GM12801 (cell line): ENCODE measurements around the gene NBAS.

ENCODE experiments used
- TF ChIP-seq, protein P1 (sequence below): IDR thresholded peaks from one replicate; pipeline ENCODE4 v1.5.1; 2011; ENCODE audit warnings: control low read depth; ENCODE audit not compliant: insufficient read length; ENCODE audit errors: extremely low read depth

Gene NBAS

DNA sequence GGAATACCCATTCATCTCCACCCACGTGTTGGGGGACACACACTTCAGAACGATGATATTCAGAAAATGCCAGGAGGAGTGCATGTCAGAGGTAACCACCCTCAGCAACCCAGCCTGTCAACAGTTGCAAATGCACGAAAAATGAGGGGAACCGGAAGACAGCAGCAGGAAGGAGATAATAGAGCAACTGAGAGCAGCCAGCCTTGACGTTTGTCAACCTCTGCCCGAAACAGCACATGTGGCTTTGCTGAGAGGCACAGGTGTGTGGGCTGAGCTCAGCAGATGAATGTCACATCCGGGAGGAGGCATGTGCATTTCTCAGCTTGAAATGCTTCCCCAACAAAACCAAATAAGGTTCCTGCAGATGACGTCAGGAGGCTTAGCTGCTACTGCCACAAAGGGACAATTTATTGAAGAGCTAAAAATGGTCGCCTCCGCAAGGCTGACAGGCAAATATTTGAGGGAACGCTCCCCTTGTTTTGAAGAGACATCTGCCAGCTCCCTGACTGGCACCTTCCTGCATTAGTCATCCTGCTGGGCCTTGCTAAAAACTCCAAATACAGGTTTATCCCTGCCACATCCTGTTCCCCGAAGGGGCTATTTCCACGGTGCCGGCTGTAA, 419.0 kb downstream of the NBAS start:
- TF ChIP-seq, protein P1, sequence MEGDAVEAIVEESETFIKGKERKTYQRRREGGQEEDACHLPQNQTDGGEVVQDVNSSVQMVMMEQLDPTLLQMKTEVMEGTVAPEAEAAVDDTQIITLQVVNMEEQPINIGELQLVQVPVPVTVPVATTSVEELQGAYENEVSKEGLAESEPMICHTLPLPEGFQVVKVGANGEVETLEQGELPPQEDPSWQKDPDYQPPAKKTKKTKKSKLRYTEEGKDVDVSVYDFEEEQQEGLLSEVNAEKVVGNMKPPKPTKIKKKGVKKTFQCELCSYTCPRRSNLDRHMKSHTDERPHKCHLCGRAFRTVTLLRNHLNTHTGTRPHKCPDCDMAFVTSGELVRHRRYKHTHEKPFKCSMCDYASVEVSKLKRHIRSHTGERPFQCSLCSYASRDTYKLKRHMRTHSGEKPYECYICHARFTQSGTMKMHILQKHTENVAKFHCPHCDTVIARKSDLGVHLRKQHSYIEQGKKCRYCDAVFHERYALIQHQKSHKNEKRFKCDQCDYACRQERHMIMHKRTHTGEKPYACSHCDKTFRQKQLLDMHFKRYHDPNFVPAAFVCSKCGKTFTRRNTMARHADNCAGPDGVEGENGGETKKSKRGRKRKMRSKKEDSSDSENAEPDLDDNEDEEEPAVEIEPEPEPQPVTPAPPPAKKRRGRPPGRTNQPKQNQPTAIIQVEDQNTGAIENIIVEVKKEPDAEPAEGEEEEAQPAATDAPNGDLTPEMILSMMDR = no peak

DNA sequence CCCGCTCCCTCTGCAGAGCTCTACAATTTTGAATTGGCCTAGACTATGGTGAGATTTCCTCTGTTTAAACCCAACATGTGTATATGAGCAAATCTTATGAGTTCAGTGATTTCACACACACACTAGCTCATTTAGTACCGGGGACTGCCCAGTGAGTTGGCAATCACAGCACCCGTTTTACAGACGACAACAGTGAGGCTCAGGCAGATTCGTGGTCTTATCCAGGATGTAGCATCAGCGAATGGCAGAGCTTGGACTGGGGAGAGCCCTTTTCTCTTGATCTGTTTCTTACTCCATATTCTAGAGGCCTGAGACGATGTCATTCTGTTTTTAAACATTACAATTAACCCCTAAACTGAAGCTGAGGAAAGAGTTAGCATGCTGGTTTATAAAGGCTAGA, 419.9 kb downstream of the NBAS start:
- TF ChIP-seq, protein P1 = no peak

DNA sequence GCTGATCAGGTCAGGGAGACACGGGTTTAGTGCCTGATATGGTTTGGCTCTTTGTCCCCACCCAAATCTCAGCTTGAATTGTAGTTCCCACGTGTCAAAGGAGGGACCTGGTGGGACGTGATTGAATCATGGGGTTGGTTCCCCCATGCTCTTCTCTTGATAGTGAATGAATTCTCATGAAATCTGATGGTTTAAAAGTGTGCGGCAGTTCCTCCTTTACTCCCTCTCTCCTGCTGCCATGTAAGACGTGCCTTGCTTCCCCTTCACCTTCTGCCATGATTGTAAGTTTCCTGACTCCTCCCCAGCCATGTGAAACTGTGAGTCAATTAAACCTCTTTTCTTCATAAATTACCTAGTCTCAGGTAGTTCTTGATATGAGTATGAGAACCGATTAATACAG, 424.5 kb downstream of the NBAS start:
- TF ChIP-seq, protein P1 = no peak

DNA sequence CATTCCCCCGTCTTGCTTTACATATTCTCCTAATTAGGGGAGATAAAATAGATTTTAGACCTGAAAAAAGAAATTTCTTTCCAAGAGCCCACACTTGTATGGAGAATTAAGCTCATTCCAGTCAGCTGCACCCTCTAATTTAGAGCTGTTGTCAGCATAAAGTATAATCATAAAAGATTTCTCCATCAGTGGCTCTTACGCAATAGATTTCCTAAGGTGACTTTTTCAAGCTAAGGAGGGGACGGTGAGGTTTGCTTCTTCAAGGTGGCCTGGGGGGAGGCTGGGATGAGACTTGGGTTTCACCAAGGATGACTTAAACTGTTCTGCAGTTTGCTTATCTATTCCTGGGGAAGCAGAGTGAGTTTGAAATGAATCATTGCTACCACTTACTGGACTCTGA, 426.2 kb downstream of the NBAS start:
- TF ChIP-seq, protein P1 = no peak

DNA sequence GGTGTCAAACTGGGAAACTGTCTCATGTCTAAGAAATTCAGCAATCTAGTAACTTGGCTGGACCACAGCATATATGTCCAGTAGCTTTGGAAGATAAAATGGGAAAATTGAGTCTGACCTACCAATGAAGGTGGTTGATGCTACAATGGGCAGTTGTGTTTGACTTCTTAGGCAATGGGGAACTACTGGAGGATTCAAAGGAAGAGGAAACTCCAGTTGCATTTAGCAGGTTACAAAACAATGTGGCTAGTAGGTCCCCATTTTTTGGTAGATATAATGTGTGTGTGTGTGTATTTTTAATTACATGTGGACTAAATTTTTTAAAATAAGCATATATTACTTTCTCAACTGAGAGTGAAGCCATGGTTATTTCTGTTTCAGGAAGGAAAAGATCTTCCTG, 427.7 kb downstream of the NBAS start:
- TF ChIP-seq, protein P1 = no peak

GRCh38 chr2:15128846-15129245, 432.3 kb downstream of the NBAS start:
- TF ChIP-seq, protein P1 = no peak

DNA sequence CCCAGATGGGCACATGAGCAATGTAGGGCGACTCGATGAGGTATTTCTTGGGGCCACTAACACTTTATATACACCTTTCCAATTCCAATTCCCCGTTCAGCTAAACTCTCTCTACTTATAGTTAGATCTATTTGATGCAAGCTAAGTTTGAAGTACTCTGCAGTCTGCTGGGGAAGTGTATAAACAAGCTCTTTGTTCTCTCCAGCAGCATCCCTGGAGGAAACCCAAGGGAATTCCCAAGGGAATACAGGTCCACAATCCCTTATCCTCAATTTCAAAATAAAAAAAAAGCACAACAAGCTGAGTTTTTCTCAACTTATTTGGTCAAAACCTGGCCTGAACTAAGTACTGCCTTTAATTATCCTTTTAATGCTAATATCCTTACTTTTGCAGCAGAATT, 433.3 kb downstream of the NBAS start:
- TF ChIP-seq, protein P1 = no peak
